Measurements from ENCODE around the gene PTPN9. TPM values are rescaled to one million over a fixed set of nuclear protein-coding genes. Genes with fewer than 3 reads are reported as not detected.

The PTPN9 gene
- total RNA-seq, 1 experiment from 2014 or later: 42.2 TPM

DNA sequence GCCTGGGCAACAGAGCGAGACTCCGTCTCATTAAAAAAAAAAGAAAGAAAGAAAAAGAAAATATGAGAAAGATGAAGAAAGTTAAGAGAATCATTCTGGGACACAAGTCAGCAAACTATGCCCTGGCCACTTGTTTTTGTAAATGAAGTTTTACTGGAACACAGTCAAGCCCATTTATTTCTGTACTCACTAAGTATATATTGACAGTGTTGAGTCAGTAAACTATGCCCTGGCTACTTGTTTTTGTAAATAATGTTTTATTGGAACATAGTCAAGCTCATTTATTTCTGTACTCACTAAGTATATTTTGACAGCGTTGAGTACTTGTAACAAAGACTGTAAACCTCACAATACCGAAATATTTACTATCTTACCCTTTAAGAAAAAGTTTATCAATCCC lies 85.4 kb downstream of the PTPN9 start:
- Mint-ChIP-seq H3K9me3 (no peaks in the 10 kb centered on the region), H3K4me3 (no peak overlapping the region), H3K4me1 (no peaks in the 10 kb centered on the region), H3K27ac (peak overlapping the region in 1 of 3 experiments; percentile 74; a peak in 3 of 7 replicates), H3K27me3 (ENCODE audit: low read depth) (no peaks in the 10 kb centered on the region), H3K36me3 (ENCODE audit: insufficient read depth in 1 of 3, low read depth in 3 of 3) (peaks cover 24 to 45% (median 35%) of the 10 kb centered on the region in 3 experiments; a peak in 6 of 7 replicates)
- Histone ChIP-seq H3K4me2 (ENCODE audit: insufficient read depth, insufficient read length, low read length) (no peak overlapping the region), H4K8ac (replicated peaks; ENCODE audit: insufficient read length, low read depth, low read length) (no peak overlapping the region), H3K27ac (ENCODE audit: insufficient read length, low read depth, low read length) (no peak overlapping the region), H4K5ac (ENCODE audit: insufficient read length, low read depth, low read length) (no peak overlapping the region), H4K20me1 (ENCODE audit: control insufficient read depth, insufficient read depth, insufficient read length) (no peaks in the 10 kb centered on the region), H3T11ph (ENCODE audit: low read length) (no peak overlapping the region), H3K18ac (ENCODE audit: insufficient read length, low read depth, low read length) (no peak overlapping the region), H3K79me2 (ENCODE audit: insufficient read depth, low read length) (no peaks in the 10 kb centered on the region), H2AK5ac (ENCODE audit: insufficient read length, low read length) (no peak overlapping the region), H4K91ac (ENCODE audit: insufficient read length, low read depth, low read length) (no peak overlapping the region), H3K14ac (ENCODE audit: insufficient read depth, low read length) (no peak overlapping the region), H3K27me3 (ENCODE audit: insufficient read depth, low read length) (no peaks in the 10 kb centered on the region), H3K23ac (ENCODE audit: insufficient read length, low read depth, low read length) (no peak overlapping the region), H2BK12ac (ENCODE audit: insufficient read length, low read depth, low read length) (no peak overlapping the region), H3K9ac (ENCODE audit: extremely low read depth, insufficient read length, low read length) (no peak overlapping the region), H2BK20ac (ENCODE audit: low read depth, low read length, poor library complexity, severe bottlenecking) (no peak overlapping the region), H3K23me2 (ENCODE audit: insufficient read length, low read depth, low read length, poor library complexity, severe bottlenecking) (no peaks in the 10 kb centered on the region), H2BK5ac (ENCODE audit: insufficient read length, low read length) (no peak overlapping the region), H2AFZ (ENCODE audit: low read length) (no peak overlapping the region), H3K56ac (ENCODE audit: insufficient read length, low read depth, low read length) (no peak overlapping the region), H3K79me1 (ENCODE audit: insufficient read depth, low read depth, low read length, poor library complexity, severe bottlenecking) (no peaks in the 10 kb centered on the region), H3K9me3 (ENCODE audit: control insufficient read depth, low read depth, low read length) (no peaks in the 10 kb centered on the region), H3K4ac (ENCODE audit: low read depth, low read length) (no peak overlapping the region), H2BK15ac (ENCODE audit: low read depth, low read length) (no peak overlapping the region), H2BK120ac (ENCODE audit: low read depth, low read length, poor library complexity, severe bottlenecking) (no peak overlapping the region), H3K4me1 (ENCODE audit: insufficient read depth, low read length) (no peaks in the 10 kb centered on the region)
- DNase-seq: no peak
- WGBS (ENCODE audit: extremely low coverage, insufficient read length, low lambda C conversion rate): no CpG with 5 or more reads among the region's 4 CpGs
- TF ChIP-seq, protein P1, sequence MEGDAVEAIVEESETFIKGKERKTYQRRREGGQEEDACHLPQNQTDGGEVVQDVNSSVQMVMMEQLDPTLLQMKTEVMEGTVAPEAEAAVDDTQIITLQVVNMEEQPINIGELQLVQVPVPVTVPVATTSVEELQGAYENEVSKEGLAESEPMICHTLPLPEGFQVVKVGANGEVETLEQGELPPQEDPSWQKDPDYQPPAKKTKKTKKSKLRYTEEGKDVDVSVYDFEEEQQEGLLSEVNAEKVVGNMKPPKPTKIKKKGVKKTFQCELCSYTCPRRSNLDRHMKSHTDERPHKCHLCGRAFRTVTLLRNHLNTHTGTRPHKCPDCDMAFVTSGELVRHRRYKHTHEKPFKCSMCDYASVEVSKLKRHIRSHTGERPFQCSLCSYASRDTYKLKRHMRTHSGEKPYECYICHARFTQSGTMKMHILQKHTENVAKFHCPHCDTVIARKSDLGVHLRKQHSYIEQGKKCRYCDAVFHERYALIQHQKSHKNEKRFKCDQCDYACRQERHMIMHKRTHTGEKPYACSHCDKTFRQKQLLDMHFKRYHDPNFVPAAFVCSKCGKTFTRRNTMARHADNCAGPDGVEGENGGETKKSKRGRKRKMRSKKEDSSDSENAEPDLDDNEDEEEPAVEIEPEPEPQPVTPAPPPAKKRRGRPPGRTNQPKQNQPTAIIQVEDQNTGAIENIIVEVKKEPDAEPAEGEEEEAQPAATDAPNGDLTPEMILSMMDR (conservative IDR thresholded peaks at IDR 0.05): no peak

Data from H9 (cell line).